ENCODE measurements around the gene CCDC107. TPM values are rescaled to one million over a fixed set of nuclear protein-coding genes. Genes with fewer than 3 reads are reported as not detected.

The CCDC107 gene
- total and polyA plus RNA-seq, 2 of the 13 experiments (the other 11 are each of a cell fraction or from before 2014, with no cell fraction given), result 7.1 to 15.2 TPM

DNA sequence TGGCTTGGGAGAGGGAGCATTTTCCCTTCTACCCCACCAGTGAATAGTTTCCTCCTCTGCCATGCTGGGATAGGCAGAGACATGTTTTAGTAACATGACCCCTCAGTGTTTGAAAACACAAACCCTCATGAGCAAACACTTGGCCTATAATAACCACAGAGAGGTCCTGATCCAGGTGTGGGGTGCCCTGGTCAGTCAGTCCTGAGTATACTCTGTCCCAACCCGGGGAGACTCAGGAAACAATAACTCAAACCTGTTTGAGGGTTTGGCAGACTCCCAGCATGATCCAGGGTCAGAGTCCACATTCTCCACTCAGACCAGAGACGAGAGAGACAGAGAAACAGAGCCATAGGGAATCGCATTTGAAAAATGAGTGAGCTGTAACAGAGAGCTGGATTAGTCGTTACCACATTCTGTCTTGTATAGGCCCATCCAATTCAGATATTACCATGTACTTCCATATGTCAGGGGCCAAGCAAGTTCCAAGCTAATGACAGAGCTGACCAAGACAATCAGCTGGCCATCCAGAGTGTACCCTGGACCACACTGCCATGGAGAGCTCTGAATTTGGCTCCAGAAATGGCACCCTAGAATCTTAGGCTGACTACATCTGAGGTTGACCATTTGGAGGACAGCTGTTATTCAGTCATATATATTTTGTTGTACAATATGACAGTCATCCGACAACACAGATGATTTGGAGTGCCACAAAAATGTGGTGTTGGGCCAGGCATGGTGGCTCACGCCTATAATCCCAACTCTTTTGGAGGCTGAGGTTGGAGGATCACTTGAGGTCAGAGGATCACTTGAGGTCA lies 11.4 kb downstream of the CCDC107 start (continued):
- no peak for TF ChIP-seq IRX3 (CRISPR knock-in tag; IDR thresholded peaks at IDR 0.05; ENCODE audit: borderline replicate concordance, low read depth)
- TF ChIP-seq HNF4A (CRISPR knock-in tag; IDR thresholded peaks at IDR 0.05), result peak; percentile 93
- peak; percentile 86 for TF ChIP-seq GATAD2A (CRISPR knock-in tag; IDR thresholded peaks at IDR 0.05)
- no peak for TF ChIP-seq ZNF556 (CRISPR knock-in tag; IDR thresholded peaks at IDR 0.05; ENCODE audit: borderline replicate concordance)
- TF ChIP-seq ZNF768 (CRISPR knock-in tag; IDR thresholded peaks at IDR 0.05), result peak; percentile 56; the same call in 1 of the 2 replicates
- TF ChIP-seq EZH2 (conservative IDR thresholded peaks at IDR 0.05; ENCODE audit: low read depth, low read length), result no peak
- TF ChIP-seq SMARCE1 (IDR thresholded peaks at IDR 0.05; ENCODE audit: borderline replicate concordance), result no peak
- no peak for TF ChIP-seq ZNF672 (CRISPR knock-in tag; IDR thresholded peaks at IDR 0.05)
- TF ChIP-seq ZSCAN12 (CRISPR knock-in tag; IDR thresholded peaks at IDR 0.05), result no peak
- TF ChIP-seq JARID2 (CRISPR knock-in tag; IDR thresholded peaks at IDR 0.05; ENCODE audit: insufficient replicate concordance), result no peak
- no peak for TF ChIP-seq SCMH1 (CRISPR knock-in tag; IDR thresholded peaks at IDR 0.05; ENCODE audit: borderline replicate concordance)
- TF ChIP-seq POLR2AphosphoS5 (IDR thresholded peaks at IDR 0.05; ENCODE audit: low read depth, low read length), result no peak
- TF ChIP-seq, protein P1, sequence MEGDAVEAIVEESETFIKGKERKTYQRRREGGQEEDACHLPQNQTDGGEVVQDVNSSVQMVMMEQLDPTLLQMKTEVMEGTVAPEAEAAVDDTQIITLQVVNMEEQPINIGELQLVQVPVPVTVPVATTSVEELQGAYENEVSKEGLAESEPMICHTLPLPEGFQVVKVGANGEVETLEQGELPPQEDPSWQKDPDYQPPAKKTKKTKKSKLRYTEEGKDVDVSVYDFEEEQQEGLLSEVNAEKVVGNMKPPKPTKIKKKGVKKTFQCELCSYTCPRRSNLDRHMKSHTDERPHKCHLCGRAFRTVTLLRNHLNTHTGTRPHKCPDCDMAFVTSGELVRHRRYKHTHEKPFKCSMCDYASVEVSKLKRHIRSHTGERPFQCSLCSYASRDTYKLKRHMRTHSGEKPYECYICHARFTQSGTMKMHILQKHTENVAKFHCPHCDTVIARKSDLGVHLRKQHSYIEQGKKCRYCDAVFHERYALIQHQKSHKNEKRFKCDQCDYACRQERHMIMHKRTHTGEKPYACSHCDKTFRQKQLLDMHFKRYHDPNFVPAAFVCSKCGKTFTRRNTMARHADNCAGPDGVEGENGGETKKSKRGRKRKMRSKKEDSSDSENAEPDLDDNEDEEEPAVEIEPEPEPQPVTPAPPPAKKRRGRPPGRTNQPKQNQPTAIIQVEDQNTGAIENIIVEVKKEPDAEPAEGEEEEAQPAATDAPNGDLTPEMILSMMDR (CRISPR knock-in tag; IDR thresholded peaks at IDR 0.05), result peak; percentile 12; the same call in 1 of the 2 replicates
- no peak for TF ChIP-seq ZNF143 (CRISPR knock-in tag; IDR thresholded peaks at IDR 0.05)
- TF ChIP-seq U2AF2 (IDR thresholded peaks at IDR 0.05; ENCODE audit: low read depth, low read length), result no peak
- TF ChIP-seq ZNF121 (CRISPR knock-in tag; IDR thresholded peaks at IDR 0.05), result peak; percentile 46; the same call in 1 of the 2 replicates
- TF ChIP-seq FOXJ3 (CRISPR knock-in tag; IDR thresholded peaks at IDR 0.05; ENCODE audit: borderline replicate concordance), result peak; percentile 26; the same call in 1 of the 2 replicates
- TF ChIP-seq PTBP1 (IDR thresholded peaks at IDR 0.05; ENCODE audit: low read depth, low read length, poor library complexity, severe bottlenecking), result no peak
- TF ChIP-seq, protein P2, sequence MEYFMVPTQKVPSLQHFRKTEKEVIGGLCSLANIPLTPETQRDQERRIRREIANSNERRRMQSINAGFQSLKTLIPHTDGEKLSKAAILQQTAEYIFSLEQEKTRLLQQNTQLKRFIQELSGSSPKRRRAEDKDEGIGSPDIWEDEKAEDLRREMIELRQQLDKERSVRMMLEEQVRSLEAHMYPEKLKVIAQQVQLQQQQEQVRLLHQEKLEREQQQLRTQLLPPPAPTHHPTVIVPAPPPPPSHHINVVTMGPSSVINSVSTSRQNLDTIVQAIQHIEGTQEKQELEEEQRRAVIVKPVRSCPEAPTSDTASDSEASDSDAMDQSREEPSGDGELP (IDR thresholded peaks at IDR 0.05; ENCODE audit: borderline replicate concordance, low read depth), result no peak; the same call in 1 of the 2 replicates
- TF ChIP-seq, protein P3, sequence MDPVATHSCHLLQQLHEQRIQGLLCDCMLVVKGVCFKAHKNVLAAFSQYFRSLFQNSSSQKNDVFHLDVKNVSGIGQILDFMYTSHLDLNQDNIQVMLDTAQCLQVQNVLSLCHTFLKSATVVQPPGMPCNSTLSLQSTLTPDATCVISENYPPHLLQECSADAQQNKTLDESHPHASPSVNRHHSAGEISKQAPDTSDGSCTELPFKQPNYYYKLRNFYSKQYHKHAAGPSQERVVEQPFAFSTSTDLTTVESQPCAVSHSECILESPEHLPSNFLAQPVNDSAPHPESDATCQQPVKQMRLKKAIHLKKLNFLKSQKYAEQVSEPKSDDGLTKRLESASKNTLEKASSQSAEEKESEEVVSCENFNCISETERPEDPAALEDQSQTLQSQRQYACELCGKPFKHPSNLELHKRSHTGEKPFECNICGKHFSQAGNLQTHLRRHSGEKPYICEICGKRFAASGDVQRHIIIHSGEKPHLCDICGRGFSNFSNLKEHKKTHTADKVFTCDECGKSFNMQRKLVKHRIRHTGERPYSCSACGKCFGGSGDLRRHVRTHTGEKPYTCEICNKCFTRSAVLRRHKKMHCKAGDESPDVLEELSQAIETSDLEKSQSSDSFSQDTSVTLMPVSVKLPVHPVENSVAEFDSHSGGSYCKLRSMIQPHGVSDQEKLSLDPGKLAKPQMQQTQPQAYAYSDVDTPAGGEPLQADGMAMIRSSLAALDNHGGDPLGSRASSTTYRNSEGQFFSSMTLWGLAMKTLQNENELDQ (CRISPR knock-in tag; IDR thresholded peaks at IDR 0.05; ENCODE audit: borderline replicate concordance), result no peak
- 0 out of 2 replicates have a peak, but pooled peaks have one; percentile 22 for TF ChIP-seq BCL6 (CRISPR knock-in tag; IDR thresholded peaks at IDR 0.05)
- no peak for TF ChIP-seq RORA (CRISPR knock-in tag; IDR thresholded peaks at IDR 0.05)
- no peak for TF ChIP-seq ZSCAN22 (CRISPR knock-in tag; IDR thresholded peaks at IDR 0.05)
- no peak for TF ChIP-seq CREB1 (IDR thresholded peaks at IDR 0.05)
- TF ChIP-seq CREB1 (CRISPR knock-in tag; IDR thresholded peaks at IDR 0.05), result no peak
- no peak for TF ChIP-seq JDP2 (CRISPR knock-in tag; IDR thresholded peaks at IDR 0.05; ENCODE audit: borderline replicate concordance)
